GM18499 (cell line): ENCODE measurements around the gene MYOM1.

ENCODE experiments used
- ATAC-seq: cut with Tn5 transposase; IDR thresholded peaks from one replicate; pipeline ENCODE4 v1.9.1; 2021; ENCODE audit warnings: moderate number of reproducible peaks; ENCODE audit not compliant: insufficient read depth, unreplicated experiment

The MYOM1 gene

GRCh38 chr18:3250237-3251107 is 30.7 kb upstream of the MYOM1 start:
- ATAC-seq: no peak

- no peak for ATAC-seq
These were observed 29.0 kb upstream of the MYOM1 start for GRCh38 chr18:3248658-3249359.

- no peak for ATAC-seq
These were observed 28.4 kb upstream of the MYOM1 start for GRCh38 chr18:3248062-3248657.

GRCh38 chr18:3247240-3248061 is 27.7 kb upstream of the MYOM1 start, which contains the start of gene MYL12A:
Gene MYL12A (plus strand): TSS chr18:3247801. CDS start chr18:3253248, 5,447 bp downstream.
- peak; percentile 56 for ATAC-seq

- no peak for ATAC-seq
These were observed 27.0 kb upstream of the MYOM1 start for GRCh38 chr18:3246635-3247239.

GRCh38 chr18:3245853-3246634 is 26.3 kb upstream of the MYOM1 start:
- peak; percentile 30 for ATAC-seq

- no peak for ATAC-seq
These were observed 25.4 kb upstream of the MYOM1 start for GRCh38 chr18:3245185-3245564.

GRCh38 chr18:3238742-3239141 is 19.0 kb upstream of the MYOM1 start:
- ATAC-seq: no peak

GRCh38 chr18:3236470-3236869 is 16.7 kb upstream of the MYOM1 start:
- ATAC-seq: no peak

GRCh38 chr18:3235846-3236245 is 16.1 kb upstream of the MYOM1 start:
- ATAC-seq: no peak

GRCh38 chr18:3234457-3234856 is 14.7 kb upstream of the MYOM1 start:
- ATAC-seq: no peak

- ATAC-seq: no peak
These were observed 13.8 kb upstream of the MYOM1 start for GRCh38 chr18:3233433-3234168.

- ATAC-seq: no peak
These were observed 13.2 kb upstream of the MYOM1 start for GRCh38 chr18:3233004-3233403.

GRCh38 chr18:3230401-3231334 is 10.9 kb upstream of the MYOM1 start:
- no peak for ATAC-seq

GRCh38 chr18:3226048-3226447 is 6.3 kb upstream of the MYOM1 start:
- no peak for ATAC-seq

GRCh38 chr18:3225588-3225987 is 5.8 kb upstream of the MYOM1 start:
- no peak for ATAC-seq

- ATAC-seq: no peak
These were observed 4.5 kb upstream of the MYOM1 start for GRCh38 chr18:3224223-3224622.
